Stimulated activated CD8-positive, alpha-beta memory T cell treated with anti-CD3 and anti-CD28 coated beads, Interleukin-2, amount 100 ng/mL, for 48 hours (primary cell): ENCODE results near the gene NLRP10.
"Not testable (repeated sequence)": the region's sequence is repeated elsewhere in the genome, so short reads cannot be mapped to it uniquely, and the experiment has no call there.

ENCODE experiments used
- DNase-seq, 2 donors: peaks; one replicate each; pipeline ENCODE4 v3.0.0-alpha.2; 2020; ENCODE audit warnings: low read depth in 2 of 2

The NLRP10 gene

DNA sequence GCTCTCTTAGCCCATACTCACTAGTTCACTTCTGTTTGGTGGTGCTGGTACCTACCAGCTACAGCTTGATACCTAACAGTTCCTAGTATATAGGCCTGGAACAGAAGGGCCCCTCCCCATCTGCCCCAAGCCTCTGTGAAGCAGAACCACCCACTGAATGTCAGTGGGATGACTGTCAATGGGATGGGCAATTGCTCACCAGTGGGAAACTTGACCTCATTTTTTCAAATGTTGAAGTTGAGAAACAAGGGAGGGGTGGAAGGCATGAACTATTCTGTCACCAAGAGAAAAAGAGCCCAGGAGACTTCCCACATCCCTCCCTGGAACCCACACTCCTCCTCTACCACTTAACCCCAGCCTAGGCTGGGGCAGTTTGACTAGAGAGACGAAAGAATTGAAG is at the start of gene NLRP10:
Gene NLRP10, minus strand, starts transcription at position 62 of the 400 bp plus-strand sequence. CDS start 1,952 bp downstream, outside the sequence.
- DNase-seq = no peak

DNA sequence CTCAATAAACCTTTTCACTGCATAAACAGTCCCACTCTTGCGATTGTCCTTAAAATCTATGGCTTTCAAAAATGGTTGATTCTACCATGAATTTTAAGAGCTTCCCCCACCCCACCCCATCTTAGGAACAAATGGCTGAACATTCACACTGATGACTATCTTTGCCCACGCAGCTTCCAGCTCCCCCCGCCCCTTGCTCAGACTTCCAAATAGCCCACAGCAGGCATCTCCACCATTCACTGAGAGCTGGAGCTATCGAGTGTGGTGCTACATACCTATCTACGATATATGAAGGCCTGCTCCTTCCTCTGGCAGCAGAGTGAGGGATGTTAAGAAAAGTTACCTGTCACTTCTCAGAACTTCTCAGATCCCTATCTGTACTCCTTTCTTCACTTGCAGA is 48.6 kb upstream of the NLRP10 start:
- DNase-seq = no peak

- DNase-seq = no peak
These were observed 46.8 kb upstream of the NLRP10 start for GRCh38 chr11:8011981-8012444.

- DNase-seq = no peak
These were observed 46.1 kb upstream of the NLRP10 start for GRCh38 chr11:8011371-8011770.

GRCh38 chr11:8009856-8010255 is 44.6 kb upstream of the NLRP10 start:
- DNase-seq = no peak

- no peak for DNase-seq
These were observed 43.0 kb upstream of the NLRP10 start for GRCh38 chr11:8008212-8008611.

DNA sequence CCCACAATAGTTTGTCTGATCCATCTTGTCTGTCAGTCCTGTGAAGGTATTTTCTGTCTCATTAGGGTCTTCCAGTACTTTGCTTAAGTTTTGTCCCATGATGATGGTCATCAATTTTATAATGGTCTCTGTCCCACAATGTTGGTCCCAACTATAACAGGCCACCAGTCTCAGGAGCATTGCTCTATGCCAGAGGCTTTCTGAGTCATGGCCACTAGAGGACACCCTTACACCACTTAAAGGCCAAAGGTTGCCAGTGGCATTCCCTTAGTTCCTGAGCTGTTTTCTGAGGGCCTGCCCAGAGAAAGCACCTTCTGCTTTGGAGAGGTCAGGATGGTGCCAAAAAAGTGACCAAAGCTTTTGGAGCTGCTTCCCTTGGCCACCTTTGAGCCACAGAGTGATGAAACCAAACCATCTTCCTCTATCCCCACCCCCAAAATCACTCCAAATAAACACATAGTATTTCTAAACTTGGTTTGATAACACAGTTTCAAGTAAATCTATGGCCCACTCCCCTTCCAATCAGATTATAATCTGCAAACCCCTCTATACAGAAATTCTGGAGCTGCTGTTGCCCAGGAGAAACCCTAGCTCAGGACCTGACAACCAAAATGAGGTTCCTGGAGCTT is 41.2 kb upstream of the NLRP10 start:
- peak in 1 of 2 donors; percentile 10 for DNase-seq

DNA sequence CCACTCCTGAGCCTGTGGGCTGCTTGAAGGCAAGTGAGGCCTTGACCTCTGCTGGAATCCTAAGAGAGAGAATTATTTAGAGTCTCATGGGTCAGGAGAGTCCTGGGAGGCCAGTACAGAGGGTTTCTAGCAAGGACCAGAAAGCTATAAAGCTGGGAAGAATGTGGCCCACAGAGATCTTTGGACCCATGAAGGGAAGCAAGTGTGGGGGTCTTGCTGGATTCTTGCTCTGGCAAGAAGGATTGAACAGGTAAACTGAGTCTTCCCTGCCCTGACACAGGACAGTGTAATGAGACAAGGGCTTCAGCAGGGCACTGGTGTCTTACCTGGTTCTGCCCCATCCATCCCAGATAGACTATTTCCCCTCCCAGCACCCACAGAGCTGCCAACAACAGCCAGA is 40.3 kb upstream of the NLRP10 start:
- no peak for DNase-seq

DNA sequence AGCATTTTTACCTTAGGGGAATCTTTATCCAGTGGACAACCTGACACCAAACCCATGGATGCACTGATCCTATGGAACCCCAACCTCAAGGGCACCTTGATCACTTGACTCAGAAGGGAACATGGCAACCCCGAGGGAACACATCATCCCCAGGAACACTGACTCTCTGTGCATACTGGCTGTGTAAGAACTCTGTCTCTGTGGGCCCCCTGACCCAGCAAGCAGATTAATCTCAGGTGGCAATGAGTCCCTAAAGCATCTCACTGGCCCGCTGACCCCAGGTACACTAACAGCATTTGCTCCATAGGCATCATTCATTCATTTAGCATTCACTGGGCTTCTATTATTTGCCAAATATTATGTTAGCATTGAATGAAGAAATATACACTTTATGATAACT is 38.8 kb upstream of the NLRP10 start:
- no peak for DNase-seq

DNA sequence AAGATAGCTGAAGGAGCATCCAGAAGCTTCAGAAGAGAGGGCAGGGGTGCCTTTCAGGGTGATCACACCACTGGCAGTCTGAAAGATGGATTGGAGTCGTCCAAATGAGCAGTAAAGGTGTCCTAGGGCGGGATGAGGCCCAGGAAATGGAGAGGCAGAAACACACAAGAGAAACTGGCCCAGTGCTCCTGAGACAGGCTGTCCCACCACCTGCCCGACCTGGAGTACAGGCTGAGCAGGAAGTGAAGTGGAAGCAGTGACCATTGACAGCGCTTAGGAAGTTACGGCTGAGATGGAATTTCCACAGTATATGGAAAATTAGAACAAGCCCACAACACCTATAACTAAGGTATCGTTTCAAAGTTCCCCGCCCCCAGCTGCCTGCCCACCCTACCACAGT is 37.9 kb upstream of the NLRP10 start:
- no peak for DNase-seq

- DNase-seq = no peak
These were observed 37.4 kb upstream of the NLRP10 start for GRCh38 chr11:8002676-8003075.

DNA sequence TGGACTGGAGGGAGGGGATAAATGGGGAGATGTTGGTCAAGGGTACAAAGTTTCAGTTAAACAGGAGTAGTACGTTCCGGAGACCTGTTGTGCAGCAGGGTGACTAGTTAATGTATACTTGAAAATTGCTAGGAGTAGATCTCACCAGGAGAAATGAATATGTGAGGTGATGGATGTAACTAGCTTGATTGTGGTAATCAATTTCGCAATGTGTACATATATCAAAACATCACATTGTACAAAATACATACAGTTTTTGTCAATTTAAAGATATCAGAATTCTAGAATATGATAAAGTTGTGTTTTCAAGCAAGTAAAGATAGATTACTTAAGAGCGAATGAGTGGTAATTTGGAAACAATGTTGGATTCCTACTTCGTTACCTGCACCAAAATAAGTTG is 35.1 kb upstream of the NLRP10 start:
- DNase-seq = no peak

GRCh38 chr11:7999795-8000194 is 34.5 kb upstream of the NLRP10 start:
- DNase-seq = no peak

DNA sequence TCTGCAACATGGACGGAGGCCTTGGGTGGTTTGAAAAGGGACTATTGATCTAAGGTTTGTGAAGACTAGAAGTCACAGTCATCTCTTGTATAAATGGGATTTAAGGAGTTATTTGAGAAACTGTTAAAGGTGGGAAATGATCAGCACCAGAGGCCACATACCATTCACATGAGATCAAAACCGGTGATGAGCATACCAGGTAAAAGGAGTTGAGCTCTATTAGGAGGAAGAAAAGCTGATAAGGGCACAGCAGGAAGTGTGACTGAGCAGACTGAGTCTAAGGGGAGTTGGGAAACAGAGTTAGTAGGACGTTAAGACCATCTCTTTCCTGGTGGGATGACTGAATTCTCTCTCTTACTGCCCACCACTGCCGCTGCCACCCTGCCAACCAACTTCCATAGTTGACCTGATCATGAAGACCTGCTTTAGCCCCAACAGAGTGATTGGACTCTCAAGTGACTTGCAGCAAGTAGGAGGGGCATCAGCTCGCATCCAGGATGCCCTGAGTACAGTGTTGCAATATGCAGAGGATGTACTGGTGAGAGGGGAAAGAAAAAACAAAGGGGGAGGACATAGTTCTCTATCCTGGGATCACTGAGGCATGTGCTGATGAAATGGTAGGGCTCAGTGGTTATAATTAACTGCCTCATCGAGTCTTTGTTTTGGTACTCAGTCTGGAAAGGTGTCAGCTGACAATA is 29.5 kb upstream of the NLRP10 start:
- no peak for DNase-seq

DNA sequence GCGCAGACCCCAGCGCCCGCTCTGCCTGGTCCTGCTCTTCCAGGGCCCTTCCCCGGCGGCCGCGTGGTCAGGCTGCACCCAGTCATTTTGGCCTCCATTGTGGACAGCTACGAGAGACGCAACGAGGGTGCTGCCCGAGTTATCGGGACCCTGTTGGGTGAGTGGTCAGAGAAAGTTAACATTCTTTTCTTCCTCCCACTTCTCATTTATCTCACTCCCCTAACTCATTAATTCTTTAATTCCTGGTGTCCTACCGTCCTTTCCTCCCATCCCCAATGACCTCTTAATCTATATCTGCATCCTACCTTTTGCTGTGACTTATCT is 22.3 kb upstream of the NLRP10 start:
- DNase-seq = not testable (repeated sequence)

GRCh38 chr11:7986768-7987559 is 21.7 kb upstream of the NLRP10 start, which contains the start of gene EIF3F:
TSS of gene EIF3F (plus strand) at chr11:7987337. CDS start at chr11:7987353, 16 bp downstream.
- peak; percentile 59 to 78 for DNase-seq

GRCh38 chr11:7983832-7984590 is 18.8 kb upstream of the NLRP10 start:
- DNase-seq = no peak

DNA sequence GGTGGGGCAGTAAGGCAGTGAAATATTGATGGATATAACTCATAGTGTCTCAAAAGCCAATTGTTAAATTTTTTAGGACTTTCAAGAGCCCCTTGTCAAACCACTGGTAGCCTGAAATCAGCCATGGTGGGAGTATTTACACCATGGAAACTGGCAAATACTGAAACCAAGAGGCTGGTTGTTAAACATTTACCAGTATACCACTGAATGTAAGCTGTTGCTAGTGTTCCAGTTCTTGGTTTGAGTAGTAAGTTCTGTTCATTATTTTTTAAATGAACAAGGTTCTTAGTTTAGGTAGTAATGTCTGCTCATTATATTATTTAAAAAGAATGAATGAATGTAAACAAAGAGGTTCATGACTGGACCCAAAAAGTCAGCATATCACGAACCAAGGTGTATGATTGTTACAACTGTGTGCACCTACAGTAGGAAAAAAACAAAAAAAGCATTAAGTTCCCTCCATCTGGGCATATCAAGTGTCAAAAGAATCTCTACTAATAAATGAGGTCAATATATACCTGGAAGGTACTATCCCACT is 17.4 kb upstream of the NLRP10 start:
- no peak for DNase-seq

DNA sequence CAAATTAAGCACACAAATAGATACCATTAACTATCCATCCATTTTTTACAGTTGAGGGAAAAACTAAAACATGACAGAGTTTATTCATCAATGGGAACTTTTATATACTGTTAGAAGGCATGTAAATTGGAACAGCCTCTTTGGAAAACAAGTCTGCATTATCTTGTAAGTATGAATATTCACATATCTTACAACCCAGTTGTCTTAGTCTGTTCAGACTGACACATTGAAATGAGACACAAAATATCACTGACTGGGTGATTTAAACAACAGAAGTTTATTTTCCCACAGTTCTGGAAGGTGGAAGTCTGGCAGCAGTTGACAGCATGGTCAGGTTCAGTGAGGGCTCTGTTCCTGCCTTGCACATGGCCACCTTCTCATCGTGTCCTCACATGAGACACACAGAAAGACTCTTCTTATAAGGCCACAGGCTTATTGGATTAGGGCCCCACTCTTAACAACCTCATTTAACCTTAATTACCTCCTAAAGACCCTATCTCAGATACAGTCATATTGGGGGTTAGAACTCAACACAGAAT is 16.4 kb upstream of the NLRP10 start:
- no peak for DNase-seq

DNA sequence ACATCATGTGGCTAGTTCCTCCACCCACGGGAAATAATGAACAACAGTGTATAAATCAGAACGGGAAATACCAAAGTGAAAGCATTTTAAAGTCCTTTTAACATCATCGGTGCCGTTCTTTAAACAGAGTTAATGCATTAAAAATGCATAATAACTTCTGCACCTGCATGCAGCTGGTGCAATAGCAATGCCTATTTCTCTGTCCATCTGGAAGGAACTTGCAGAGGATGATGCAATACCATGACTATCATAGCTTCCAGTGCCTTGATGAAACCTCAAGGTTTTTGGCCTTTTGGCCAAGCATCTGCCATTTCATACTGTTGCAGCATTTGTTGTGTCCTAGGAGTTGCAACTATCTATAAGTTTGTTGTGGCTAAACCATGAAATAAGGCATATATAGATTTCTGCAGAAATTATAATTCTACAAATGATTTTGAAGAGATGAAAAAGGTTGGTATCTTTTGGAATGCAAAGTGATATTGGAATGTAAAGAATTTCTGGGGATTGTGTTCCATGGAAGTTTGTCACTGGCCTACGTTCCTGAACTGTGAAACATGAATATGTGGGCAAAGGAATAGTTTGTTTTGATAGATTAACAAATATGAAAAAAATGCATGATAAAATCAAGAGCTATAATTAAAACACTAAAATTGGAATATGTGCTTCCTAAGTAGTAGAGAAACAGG is 12.1 kb upstream of the NLRP10 start:
- no peak for DNase-seq

DNA sequence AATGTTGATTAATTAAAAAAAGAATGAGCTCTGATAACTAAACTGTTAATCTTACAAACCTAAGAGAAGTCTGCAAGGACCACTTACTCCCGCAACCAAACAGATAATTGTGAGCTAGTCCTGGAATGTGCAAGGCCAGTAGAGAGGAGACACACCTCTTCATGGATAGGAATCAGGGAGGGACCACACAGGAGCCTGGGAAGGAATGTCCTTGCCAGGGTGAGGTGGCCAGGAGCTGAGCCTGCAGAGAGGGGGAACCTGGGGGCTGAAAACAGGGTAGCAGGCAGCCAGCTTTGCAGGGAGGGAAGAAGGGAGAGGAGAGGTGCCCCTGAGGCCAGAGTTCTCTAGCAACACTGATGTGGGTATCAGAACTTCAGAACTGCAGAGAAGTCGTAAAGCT is 9.4 kb upstream of the NLRP10 start:
- no peak for DNase-seq
